NB4 (cell line): ENCODE data around the gene NTNG1.

Source experiments
- MYC ChIP-seq: IDR thresholded peaks from 2 replicates; pipeline ENCODE4 v1.6.1; 2011; ENCODE audit warnings: low read depth, low read length
- POLR2A ChIP-seq: IDR thresholded peaks from 2 replicates; pipeline ENCODE4 v1.6.1; 2011; ENCODE audit warnings: mild to moderate bottlenecking; ENCODE audit not compliant: insufficient read length; ENCODE audit errors: extremely low read depth
- TF ChIP-seq, protein P1 (sequence below): IDR thresholded peaks from one replicate; pipeline ENCODE4 v1.5.1; 2012; ENCODE audit warnings: low read depth, low read length
- TF ChIP-seq, protein P2 (sequence below): IDR thresholded peaks from 2 replicates; pipeline ENCODE4 v1.6.1; 2011; ENCODE audit warnings: low read depth, low read length

GRCh38 chr1:107286125-107286524 is 145.3 kb downstream of the NTNG1 start:
- TF ChIP-seq, protein P1, sequence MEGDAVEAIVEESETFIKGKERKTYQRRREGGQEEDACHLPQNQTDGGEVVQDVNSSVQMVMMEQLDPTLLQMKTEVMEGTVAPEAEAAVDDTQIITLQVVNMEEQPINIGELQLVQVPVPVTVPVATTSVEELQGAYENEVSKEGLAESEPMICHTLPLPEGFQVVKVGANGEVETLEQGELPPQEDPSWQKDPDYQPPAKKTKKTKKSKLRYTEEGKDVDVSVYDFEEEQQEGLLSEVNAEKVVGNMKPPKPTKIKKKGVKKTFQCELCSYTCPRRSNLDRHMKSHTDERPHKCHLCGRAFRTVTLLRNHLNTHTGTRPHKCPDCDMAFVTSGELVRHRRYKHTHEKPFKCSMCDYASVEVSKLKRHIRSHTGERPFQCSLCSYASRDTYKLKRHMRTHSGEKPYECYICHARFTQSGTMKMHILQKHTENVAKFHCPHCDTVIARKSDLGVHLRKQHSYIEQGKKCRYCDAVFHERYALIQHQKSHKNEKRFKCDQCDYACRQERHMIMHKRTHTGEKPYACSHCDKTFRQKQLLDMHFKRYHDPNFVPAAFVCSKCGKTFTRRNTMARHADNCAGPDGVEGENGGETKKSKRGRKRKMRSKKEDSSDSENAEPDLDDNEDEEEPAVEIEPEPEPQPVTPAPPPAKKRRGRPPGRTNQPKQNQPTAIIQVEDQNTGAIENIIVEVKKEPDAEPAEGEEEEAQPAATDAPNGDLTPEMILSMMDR: no peak
- TF ChIP-seq POLR2A (no peak), MYC (no peak)
- TF ChIP-seq, protein P2, sequence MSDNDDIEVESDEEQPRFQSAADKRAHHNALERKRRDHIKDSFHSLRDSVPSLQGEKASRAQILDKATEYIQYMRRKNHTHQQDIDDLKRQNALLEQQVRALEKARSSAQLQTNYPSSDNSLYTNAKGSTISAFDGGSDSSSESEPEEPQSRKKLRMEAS: no peak
